ENCODE data around the gene EEFSEC.

Gene EEFSEC

DNA sequence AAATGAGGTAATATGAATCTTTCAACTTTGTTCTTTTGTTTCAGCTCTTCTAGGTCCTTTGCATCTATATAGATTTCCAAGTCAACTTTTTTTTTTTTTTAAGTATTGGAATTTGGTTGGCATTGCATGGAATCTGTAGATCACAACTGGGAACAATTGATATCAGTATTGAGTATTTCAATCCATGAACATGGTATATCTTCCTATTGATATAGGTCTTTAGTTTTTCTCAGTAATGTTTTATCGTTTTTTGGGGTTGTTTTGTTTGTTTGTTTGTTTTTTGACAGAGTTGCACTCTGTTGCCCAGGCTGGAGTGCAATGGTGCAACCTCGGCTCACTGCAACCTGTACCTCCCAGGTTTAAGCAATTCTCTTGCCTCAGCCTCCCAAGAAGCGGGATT is 137.2 kb downstream of the EEFSEC start:
- no peak for DNase-seq (ENCODE audit: low read depth)

DNA sequence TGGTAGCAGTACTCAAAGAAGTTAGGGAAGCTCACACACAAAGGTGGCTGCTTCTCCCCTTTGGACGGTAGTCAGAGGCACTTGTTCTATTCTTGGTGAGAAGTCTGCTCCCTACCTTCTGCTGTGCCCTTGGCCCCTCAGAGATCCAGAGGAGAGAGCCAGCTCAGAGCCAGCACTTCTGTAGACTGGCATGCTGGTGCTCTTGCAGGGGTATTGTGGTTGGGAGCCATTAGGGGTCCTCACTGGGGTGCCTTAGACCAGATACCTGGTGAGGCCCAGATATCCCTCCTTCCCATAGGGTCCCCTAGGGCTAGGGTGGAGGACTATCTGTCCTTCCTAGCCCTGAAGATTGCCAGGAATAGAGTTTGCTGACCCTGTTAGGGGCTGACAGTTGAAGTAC is 140.6 kb downstream of the EEFSEC start:
- no peak for DNase-seq (ENCODE audit: low read depth)

DNA sequence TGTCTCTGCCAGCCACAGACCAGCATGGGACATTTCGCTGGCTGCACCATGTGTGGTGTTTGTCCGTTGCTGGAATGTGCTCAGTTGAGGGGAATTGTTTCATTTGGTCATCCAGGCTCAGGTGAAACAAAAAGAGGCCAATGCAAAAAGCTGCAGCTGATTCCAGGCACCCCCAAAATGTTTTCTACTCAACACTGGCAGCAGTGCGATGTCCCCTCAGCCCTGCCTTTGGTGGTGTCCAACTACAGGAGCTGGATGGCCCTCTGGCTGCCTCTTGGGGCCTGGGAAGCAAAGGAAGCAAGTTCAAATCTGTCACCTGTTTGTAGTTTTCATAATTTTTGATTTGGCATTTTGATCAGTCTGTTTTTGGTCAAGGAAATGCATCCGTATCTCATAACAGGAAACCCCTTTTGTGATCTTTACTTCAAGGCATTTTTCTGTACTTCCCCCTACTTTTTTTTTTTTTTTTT is 141.8 kb downstream of the EEFSEC start:
- no peak for DNase-seq (ENCODE audit: low read depth)

DNA sequence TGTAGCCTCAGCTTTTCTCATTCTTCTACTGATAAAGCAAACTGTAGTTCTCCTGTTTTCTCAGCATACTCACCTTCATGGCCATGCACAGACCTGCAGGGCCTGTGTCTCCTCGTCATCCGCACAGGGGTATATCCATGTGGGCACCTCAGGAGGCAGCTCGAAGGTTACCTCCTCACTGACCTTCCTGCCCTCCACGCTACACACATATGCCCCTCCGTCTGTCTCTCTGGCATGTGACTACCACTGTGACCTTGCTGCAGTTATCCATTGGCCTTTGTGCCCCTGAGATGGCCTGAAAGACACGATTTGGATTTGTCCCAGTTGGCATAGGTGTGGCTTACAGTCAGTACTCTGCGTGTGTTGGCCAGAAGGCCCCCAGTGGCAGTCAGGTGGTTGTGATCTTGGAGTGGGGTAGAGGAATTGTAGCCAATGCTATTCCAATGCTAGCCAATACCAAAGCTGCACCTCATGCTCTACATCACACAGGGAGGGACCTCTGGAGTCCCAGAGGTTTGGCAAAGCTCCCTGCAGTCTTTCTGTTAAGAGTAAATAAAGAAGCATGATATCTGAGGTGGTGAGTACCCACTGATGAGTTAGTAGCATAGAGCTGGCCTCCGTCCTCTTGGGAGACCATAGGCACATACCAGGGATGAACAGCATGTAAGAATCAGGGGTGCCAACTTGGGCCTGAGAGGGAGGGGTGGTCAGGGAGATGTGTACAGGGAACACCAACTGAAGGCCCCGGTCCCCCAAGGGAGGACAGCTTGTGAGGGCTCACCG is 143.4 kb downstream of the EEFSEC start:
- no peak for DNase-seq (ENCODE audit: low read depth)

DNA sequence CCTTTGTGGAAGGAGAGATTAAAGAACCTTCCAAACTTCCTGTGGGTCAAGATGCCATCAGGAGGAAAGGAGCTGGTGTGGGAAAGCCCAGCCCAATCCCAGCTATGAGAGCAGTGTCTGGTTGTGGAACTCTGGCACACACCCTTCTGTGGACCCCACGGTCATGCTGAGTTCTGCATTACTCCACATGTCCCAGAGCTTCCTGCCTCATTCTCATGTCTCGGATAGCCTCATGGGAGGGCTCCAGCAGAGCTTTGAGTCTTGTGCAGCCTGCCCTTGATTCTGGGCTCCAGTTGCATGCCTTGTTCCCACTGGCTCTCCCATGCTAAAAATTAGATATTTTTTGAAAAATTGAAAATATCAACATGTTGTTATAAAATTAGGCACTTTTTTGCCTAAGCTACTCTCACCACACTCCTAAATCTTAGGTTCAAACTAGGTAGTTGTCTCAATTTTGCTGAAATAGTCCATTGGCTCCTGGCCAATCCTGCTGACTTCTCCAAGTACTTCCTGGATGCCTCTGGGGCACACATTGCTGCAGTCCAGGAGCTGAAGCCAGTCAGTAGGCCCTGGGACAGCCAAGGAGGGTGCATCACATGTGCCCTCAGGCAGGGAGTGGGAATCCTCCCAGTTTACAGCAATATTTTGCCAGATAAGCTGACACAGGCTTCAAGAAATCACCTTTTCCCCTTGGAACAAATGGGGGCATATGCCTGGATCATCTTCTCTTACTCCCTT is 144.3 kb downstream of the EEFSEC start:
- peak; percentile 58 for DNase-seq (ENCODE audit: low read depth)

DNA sequence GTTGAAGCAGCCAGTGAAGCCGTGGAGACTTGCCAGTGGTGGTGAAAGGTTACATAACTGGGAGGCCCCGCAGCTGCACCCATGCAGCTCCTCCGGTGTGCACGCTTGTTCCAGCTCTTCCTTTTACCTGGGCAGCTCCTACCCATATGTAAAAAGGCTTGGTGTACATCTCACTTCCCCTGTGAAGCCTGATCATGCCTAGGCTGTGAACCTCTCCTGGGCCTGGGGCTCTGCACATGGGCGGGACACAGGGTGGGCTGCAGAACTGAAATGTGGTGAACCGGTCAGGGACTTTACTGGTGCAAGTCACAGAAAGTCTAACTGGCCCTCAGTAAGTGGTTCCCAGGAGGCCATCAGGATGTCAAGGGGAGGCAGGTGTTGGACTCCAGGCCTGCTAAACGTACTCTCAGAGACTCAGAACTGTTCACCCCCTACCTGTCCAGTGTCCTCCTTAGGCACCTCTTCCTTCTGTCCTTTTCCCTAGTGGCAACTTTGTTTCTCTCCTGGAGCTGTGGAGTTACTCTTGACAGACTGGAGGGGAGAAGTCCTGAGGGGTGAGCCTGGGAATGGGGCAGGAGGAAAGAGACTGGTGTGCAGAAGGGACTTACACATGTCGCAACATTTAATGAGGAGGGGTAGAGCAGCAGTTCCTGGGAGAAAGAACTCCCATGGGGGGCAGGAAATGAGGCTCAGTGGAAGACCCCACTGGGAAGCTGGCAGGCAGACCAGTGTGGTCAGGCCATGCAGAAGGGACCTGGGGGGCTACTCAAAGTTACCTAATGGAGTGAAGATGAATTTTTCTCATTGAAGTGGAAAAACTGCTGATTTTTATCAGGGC is 148.1 kb downstream of the EEFSEC start:
- no peak for DNase-seq (ENCODE audit: low read depth)

DNA sequence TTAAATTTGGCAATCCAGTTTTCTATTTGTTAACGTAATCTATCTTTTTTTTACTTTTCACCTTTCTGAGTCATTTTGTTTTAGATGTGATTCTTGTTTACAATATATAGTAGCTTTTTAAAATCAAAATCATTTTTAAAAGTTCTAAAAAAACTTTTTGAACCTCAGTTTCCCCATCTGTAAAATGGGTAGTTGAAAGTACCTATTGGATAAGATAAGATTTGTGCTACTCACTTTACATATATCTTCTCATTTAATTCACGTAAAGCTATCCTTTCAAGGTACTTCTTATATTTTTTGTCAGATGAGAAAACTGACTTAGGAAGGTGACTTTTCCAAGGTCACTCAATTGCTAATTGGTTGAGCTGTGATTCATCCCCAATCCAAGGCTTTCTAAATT is 153.2 kb downstream of the EEFSEC start:
- DNase-seq (ENCODE audit: low read depth): no peak

DNA sequence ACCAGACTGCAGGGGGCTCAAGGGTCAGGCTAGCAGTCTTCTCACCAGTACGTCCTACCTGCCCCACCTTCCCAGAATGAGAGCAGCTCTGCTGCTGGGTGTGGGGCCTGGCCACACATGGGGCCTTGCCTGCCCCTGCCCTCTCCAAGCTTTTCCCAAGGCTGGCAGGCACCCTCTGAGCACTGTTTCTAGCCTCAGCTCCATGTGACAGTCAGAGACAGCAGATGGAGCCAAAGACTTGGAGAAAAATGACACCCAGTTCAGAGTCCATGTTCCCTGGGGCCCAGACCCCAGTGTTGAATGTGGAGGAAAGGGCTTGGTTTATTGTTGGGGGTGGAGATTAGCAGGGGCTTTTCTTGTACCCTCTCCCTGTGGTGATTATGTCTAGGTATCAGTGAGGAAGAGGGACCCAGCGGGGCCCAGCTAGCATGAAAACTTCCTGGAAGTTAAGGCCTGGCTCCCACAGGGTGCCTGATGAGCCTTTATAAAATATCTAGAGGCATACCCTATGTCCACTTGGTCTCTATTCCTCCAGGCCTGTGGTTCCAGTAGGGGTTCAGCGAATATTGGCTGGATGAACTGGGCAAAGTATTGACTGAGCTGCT is 153.8 kb downstream of the EEFSEC start:
- DNase-seq (ENCODE audit: low read depth): no peak

DNA sequence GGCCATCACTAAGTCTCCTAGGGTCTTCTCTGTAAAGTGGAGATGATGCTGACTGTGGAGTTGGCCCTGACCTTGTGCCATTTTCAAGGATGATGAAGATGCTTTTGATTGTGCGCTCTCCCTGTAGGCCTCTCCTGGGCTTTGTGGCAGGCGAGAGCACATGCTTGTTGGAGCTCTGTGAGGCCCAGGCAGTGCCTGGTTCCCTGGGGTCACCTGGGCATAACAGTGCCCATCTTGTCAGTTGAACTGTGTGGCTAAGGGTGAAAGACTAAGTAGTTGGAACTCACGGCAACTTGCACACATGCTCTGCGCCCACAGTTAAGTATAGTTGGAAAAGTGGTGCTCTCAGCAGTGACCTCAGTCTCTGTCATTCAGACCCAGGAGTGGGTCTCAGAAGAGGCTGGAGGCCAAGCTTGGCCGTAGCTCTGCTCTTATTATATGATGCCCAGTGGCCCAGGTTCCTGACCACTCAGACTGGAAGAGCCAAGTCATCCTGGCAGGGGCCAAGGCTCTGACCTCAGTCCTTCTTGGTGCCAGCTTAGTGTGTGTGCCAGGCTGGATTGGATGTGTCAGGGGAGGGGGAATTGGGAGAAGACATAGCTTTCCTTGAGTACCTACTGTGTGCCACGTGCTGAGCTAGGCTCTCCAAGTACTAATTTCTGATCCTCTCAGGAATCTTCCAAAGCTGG is 154.6 kb downstream of the EEFSEC start:
- no peak for DNase-seq (ENCODE audit: low read depth)

DNA sequence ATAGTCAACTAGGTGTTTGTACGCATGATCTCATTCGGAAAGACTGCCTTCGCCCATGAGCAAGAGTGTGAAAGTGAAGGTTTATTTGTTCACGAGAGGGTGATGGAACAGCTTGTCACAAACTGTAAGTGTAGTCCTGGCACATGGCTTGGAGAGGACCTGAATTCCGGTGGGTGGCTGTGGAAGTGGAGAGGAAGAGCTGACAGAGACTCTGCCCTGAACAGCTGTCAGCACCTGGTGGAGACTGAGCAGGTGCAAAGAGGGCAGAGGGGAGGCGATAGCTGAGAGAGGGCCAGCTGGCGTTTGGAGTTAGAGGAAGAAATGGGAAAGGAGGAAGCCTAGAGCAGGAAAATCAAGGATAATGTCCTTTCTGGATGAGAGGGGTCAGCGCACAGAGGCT is 155.7 kb downstream of the EEFSEC start:
- no peak for DNase-seq (ENCODE audit: low read depth)

DNA sequence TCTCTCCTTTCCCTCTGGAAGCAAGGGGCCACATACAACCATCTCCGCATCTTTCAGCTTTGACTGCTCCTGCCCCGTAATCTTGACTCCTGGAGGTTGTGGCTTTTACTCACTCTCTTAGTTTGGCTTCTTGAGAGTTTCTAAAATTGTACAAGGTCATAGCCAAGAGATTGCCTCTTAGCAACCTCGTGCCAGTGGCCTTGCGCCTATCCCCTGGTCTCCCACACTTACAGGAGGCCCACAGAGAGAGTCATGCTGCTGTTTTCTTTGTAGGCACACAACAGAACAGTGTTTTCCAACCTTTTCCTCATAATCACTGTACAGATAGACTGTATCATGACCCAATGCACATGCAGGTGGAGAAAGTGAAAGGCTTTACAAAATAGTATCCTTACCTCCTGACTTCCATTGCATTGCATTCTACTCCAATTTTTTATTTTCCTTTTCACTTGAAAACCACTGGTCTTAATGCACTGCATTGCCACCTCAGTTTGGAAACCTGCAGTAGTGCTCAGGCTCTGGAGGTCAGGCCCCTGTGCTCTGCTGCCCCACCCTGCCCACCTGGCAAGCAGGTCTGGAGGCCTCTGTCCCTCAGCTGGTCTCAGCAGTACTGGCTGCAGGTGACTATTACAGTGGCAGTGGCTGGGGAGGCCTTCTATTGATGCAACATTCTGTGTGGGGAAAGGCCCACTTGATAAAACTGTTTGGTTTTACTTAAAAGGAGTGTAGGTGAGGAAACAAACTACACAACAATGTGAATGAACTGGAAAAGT is 157.2 kb downstream of the EEFSEC start:
- DNase-seq (ENCODE audit: low read depth): no peak

DNA sequence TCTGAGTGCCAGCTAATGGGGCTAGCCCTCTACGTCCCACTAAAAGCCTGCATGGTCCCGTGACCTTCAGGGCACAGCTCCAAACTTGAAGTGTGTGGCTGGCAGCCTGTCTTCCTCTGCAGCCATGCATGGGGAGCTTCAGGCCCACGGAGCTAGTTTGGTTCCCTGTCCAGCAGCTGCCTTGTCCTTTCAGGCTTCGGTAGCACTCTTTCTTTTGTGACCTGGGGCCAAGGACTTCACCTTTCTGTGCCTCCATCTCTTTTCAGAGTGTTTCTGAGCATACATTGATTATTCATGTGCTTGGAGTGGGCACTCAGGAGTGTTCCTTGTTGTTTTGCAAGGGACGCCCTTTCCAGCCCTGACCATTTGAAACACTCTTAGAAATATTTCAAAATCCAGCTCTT is 158.2 kb downstream of the EEFSEC start:
- DNase-seq (ENCODE audit: low read depth): no peak

DNA sequence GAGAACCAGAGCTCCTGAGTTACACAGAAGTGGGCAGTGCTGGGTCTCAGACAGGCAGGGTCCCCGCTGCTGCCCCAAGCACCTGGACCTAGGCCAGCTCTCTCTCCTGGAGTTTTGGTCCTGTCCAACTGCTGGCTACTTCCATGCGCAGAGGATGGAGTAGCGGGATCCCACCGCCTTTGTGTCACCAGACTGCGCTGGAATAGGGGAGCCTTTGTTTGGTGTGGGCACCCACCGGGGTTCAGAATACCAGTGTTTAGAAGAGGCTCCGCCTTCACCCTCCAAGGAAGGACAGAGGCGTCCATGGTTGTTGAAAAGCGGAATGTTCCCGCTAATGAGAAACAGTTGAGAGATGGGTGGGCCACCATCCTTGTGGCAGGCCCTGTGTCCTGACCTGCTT is 159.0 kb downstream of the EEFSEC start:
- DNase-seq (ENCODE audit: low read depth): no peak

DNA sequence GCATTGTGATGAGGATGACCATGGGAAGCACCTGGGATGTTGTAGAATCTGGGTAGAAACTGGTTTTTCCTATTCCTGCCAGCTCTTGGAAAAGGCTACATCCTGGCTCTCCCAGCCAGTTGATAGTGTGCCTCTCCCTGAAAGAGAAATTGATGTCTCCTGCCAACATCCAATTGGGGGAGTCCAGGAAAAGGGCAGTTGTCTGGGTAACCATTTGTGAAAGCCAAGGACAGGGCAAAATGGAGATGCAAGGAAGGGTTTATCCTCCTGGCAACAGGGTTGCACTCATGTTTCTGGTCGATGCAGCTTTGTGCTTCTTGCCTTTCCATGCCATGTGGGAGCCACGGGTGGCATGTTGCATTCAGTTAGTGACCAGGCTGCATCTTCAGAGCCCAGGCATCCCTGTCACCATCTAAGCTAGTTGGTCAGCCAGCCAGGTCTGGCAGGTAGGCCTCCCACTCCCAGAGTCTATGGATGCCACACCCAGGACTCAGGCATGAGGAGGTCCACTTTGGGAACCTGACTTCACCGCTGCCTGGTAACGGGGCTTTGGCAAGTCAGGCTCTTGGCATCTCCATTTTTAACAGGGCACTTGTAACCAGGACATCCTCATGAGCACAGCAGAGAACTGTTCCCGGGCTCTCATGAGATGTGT is 159.9 kb downstream of the EEFSEC start:
- no peak for DNase-seq (ENCODE audit: low read depth)

DNA sequence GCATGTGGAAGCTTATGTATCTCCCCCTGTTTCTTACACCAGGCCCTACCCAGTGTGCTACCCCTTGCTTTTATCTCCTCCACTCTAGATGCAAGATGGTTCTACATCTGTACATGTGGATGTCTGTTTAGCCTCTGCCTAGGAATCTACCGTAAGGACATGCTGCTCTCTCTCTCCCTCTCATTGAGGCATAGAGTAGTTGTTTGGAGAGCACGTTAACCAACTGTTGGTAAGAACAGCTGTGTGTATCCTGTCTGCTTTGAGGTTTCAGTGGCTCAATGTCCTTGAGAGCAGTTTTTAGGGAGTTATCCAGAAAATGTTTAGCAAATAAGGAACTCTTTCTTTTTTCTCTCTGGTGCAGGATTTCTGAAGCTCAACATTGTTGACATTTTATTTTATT is 160.7 kb downstream of the EEFSEC start:
- no peak for DNase-seq (ENCODE audit: low read depth)

DNA sequence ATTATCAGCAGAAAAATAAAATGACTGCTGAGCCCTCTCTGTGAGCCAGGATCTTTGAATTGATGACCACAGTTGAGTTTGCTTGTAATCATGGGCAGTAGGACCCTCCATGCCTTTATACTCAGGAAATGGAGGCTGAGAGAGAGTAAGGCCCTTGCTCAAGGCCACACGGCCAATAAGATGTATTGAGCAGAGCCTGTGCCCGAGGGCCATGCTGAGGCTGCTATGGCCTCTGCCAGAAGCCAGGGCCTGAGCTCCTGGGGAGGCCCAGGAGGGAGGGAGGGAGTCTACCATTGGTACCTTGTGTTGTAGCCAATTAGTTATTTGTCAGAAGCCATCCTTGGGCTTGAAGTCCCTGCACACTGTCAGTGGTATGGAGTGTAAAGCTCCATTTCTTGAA is 162.0 kb downstream of the EEFSEC start:
- no peak for DNase-seq (ENCODE audit: low read depth)

DNA sequence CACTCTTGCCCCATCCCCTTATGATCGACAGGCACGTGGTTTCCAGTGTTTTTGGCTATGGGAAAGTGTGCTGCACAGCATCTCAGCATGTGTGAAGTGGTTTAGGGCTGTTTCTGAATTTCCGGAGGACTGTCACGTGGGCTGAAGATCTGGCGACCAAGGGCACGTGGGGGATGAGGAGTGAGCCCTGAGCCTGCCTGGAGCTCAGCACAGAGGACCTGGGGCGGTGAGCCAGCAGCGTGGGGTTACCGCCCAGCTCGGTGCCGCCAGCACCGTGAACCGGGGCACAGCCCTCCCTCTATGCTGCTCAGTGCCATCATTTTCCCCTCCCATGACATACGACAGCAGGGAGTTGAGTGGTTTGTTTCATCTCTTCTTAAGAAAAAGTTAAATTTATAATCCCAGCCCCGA is 163.2 kb downstream of the EEFSEC start:
- no peak for DNase-seq (ENCODE audit: low read depth)

DNA sequence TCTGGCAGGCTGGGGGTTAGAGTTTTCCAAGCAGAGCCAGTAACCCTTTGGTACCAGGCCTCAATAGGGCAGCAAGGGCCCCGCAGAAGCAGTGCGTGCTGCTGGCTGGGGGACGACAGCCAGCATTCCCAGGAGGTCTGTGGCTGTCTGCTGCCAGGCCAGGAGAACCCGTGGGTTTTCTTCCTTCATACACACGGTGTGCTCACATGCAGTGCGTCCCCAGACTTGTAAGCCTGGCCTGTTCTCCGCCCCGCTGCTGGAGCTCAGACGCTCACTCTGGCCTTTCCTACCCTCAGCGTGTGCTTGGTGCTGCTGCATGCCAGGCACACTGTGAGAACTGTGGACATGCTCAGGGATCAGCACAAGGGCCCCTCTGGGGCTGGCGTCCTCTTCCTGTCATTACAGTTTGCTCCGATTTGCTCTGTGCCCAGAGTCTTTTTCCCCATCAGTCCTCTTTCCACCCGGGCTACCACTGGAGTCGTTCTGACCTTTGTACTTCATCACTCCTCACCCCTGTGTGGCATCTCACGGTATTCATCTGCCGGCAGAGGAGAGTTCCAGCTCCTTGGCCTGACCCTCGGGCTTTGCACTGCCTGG is 163.9 kb downstream of the EEFSEC start:
- DNase-seq (ENCODE audit: low read depth): no peak

DNA sequence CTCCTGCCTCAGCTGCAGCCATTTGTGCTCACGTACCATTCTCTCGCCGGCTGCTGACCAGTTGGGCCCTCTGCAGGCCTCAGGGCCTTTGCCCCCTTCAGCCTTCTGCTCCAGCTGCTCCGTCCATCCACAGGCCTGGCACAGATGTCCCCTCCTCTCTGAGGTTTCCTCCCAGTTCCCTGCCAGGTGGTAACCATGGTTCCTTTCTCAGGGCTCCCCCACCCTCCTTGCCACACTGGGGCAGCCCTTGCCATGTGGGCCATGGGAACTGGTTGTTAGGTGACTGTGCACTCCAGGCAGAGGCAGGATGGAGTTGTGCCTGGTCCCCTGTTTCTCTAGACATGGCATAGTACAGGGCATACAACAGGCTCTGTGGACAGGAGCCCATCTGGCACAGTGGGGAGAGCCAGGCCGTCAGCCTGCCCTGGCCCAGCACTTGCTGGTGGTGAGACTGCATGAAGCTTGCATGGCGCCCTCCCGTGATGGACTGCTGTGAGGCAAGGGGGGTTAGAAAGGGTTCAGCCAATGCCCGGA is 164.5 kb downstream of the EEFSEC start:
- no peak for DNase-seq (ENCODE audit: low read depth)
